ENCODE measurements around the gene PADI2.
A peak's percentile ranks its signal among the peaks of the same experiment; 100 is the strongest.
"Not testable (repeated sequence)": the region's sequence is repeated elsewhere in the genome, so short reads cannot be mapped to it uniquely, and the experiment has no call there.

Gene PADI2

GRCh38 chr1:17065666-17066065 is 53.6 kb downstream of the PADI2 start:
- DNase-seq (ENCODE audit: low read depth): no peak
- no peak for TF ChIP-seq CTCF (IDR thresholded peaks at IDR 0.05; ENCODE audit: low read length, missing control alignments)
- no peak overlapping the region for H3K4me3 ChIP-seq (replicated peaks; ENCODE audit: low read depth, low read length)

GRCh38 chr1:17062751-17063150 is 56.5 kb downstream of the PADI2 start:
- not testable (repeated sequence) for H3K4me3 ChIP-seq (replicated peaks; ENCODE audit: low read depth, low read length); DNase-seq (ENCODE audit: low read depth)

GRCh38 chr1:17061892-17062291 is 57.4 kb downstream of the PADI2 start:
- no peak for DNase-seq (ENCODE audit: low read depth)

GRCh38 chr1:17061486-17061885 is 57.8 kb downstream of the PADI2 start:
- DNase-seq (ENCODE audit: low read depth): no peak
- no peak overlapping the region for H3K4me3 ChIP-seq (replicated peaks; ENCODE audit: low read depth, low read length)
- TF ChIP-seq CTCF (IDR thresholded peaks at IDR 0.05; ENCODE audit: low read length, missing control alignments): no peak

More at GRCh38 chr1:17061892-17062291, 57.4 kb downstream of the PADI2 start:
- TF ChIP-seq CTCF (IDR thresholded peaks at IDR 0.05; ENCODE audit: low read length, missing control alignments): no peak
- no peak overlapping the region for H3K4me3 ChIP-seq (replicated peaks; ENCODE audit: low read depth, low read length)

GRCh38 chr1:17060306-17060749 is 58.9 kb downstream of the PADI2 start:
- DNase-seq (ENCODE audit: low read depth): peak; percentile 22
- H3K4me3 ChIP-seq (replicated peaks; ENCODE audit: low read depth, low read length): no peak overlapping the region
- no peak for TF ChIP-seq CTCF (IDR thresholded peaks at IDR 0.05; ENCODE audit: low read length, missing control alignments)

- TF ChIP-seq CTCF (IDR thresholded peaks at IDR 0.05; ENCODE audit: low read length, missing control alignments): peak; percentile 89
- H3K4me3 ChIP-seq (replicated peaks; ENCODE audit: low read depth, low read length): no peak overlapping the region
- peak; percentile 80 for DNase-seq (ENCODE audit: low read depth)
Observed at GRCh38 chr1:17059391-17060305, 59.6 kb downstream of the PADI2 start.

GRCh38 chr1:17056551-17056950 is 62.7 kb downstream of the PADI2 start:
- no peak overlapping the region for H3K4me3 ChIP-seq (replicated peaks; ENCODE audit: low read depth, low read length)
- DNase-seq (ENCODE audit: low read depth): no peak
- TF ChIP-seq CTCF (IDR thresholded peaks at IDR 0.05; ENCODE audit: low read length, missing control alignments): no peak

All from fibroblast of pulmonary artery (primary cell).